ENCODE measurements around the gene VPS37B.
A peak's percentile ranks its signal among the peaks of the same experiment; 100 is the strongest.

Gene VPS37B

DNA sequence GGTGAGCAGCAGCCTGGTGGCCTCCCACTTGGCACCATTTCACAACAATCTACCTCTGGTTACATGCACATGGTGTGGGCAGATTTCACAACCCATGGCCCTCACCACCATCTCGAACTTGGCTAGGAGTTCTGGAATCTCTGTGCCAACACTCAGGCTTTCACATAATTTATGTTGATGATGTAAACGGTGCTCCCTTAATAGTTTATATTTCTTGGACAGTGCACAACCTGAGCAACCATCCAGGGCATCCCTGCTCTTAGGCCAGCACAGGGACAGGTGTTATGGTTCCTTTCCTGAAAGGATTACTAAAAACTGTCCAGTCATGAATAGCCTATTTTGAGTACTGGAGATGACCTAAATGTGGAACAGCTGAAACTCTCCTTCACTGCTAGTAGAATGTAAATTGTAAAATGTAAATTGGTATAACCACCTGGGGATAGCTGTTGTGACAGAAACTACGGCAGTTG lies 41.7 kb upstream of the VPS37B start:
- DNase-seq (ENCODE audit: extremely low spot score), result no peak
- CTCF ChIA-PET, result interaction anchor here (1.2 kb wide), 1 partner anchor 13 kb away, joined by 3 read pairs; no protein-coding TSS in a partner anchor

GRCh38 chr12:122935318-122935717 lies 39.4 kb upstream of the VPS37B start:
- POLR2A ChIA-PET, result no interaction called here
- CTCF ChIA-PET, result interaction anchor here (1.0 to 1.8 kb wide), 5 partner anchors 8 to 76 kb away, joined by 3 to 5 read pairs (median 4); no protein-coding TSS in a partner anchor
- no peak for DNase-seq (ENCODE audit: extremely low spot score)
- TF ChIP-seq, protein P1, sequence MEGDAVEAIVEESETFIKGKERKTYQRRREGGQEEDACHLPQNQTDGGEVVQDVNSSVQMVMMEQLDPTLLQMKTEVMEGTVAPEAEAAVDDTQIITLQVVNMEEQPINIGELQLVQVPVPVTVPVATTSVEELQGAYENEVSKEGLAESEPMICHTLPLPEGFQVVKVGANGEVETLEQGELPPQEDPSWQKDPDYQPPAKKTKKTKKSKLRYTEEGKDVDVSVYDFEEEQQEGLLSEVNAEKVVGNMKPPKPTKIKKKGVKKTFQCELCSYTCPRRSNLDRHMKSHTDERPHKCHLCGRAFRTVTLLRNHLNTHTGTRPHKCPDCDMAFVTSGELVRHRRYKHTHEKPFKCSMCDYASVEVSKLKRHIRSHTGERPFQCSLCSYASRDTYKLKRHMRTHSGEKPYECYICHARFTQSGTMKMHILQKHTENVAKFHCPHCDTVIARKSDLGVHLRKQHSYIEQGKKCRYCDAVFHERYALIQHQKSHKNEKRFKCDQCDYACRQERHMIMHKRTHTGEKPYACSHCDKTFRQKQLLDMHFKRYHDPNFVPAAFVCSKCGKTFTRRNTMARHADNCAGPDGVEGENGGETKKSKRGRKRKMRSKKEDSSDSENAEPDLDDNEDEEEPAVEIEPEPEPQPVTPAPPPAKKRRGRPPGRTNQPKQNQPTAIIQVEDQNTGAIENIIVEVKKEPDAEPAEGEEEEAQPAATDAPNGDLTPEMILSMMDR (IDR thresholded peaks at IDR 0.05; ENCODE audit: control extremely low read depth, extremely low read depth, low read depth, missing control alignments), result no peak

More for the DNA sequence above, 41.7 kb upstream of the VPS37B start:
- POLR2A ChIA-PET, result no interaction called here
- TF ChIP-seq, protein P1 (IDR thresholded peaks at IDR 0.05; ENCODE audit: control extremely low read depth, extremely low read depth, low read depth, missing control alignments), result no peak

DNA sequence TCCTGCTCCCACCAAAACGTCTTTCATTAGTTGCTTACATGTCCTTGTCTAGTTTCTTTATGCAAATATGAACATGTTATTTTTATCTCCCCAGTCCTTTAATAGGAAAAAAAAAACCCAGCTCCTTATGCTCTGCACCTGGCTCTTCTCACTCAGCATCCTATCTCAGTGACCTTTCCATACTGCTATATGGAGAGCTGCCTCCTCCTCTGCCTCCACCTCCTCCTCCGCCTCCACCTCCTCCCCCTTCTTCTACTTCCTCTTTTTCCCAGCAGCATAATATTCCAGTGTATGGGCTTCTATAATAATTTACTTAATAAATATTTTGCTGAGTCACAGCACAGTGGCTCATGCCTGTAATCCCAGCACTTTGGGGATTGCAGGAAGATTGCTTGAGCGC lies 38.8 kb upstream of the VPS37B start:
- DNase-seq (ENCODE audit: extremely low spot score), result peak; percentile 51
- TF ChIP-seq, protein P1 (IDR thresholded peaks at IDR 0.05; ENCODE audit: control extremely low read depth, extremely low read depth, low read depth, missing control alignments), result no peak
- ChIA-PET CTCF (interaction anchor here (1.3 to 1.8 kb wide), 5 partner anchors 8 to 75 kb away, joined by 4 to 5 read pairs (median 4); no protein-coding TSS in a partner anchor), POLR2A (interaction anchor here (0.7 kb wide), 1 partner anchor 42 kb away, joined by 3 read pairs; no protein-coding TSS in a partner anchor)

DNA sequence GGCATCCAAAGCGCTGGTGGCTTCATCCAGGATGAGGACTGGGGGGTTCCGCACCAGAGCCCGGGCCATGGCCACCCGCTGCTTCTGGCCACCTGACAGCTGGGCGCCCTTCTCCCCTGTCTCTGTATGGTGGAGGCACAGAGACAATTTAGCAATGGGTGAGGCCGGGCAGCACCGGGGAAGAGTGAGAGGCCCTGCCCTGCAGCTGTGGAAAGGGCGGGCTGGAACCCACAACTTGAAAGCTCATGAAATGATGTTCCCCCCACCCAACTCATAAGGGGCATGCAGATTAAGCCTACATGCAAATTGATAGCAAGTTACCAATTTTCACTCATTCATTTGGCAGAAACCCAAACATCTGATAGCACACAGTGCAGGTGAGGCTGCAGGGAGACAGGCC lies 36.3 kb upstream of the VPS37B start:
- DNase-seq (ENCODE audit: extremely low spot score), result no peak
- ChIA-PET CTCF (interaction anchor here (0.7 to 1.9 kb wide), 5 partner anchors 18 to 138 kb away, joined by 3 to 4 read pairs (median 3); no protein-coding TSS in a partner anchor), POLR2A (no interaction called here)
- TF ChIP-seq, protein P1 (IDR thresholded peaks at IDR 0.05; ENCODE audit: control extremely low read depth, extremely low read depth, low read depth, missing control alignments), result no peak

GRCh38 chr12:122929812-122930211 lies 33.9 kb upstream of the VPS37B start:
- ChIA-PET CTCF (interaction anchor here (0.8 to 1.3 kb wide), 2 partner anchors 10 to 59 kb away, joined by 3 read pairs; no protein-coding TSS in a partner anchor), POLR2A (no interaction called here)
- no peak for DNase-seq (ENCODE audit: extremely low spot score)
- TF ChIP-seq, protein P1 (IDR thresholded peaks at IDR 0.05; ENCODE audit: control extremely low read depth, extremely low read depth, low read depth, missing control alignments), result no peak

GRCh38 chr12:122929148-122929538 lies 33.2 kb upstream of the VPS37B start:
- ChIA-PET CTCF (interaction anchor here (0.8 to 1.4 kb wide), 2 partner anchors 10 to 58 kb away, joined by 3 read pairs; no protein-coding TSS in a partner anchor), POLR2A (no interaction called here)
- DNase-seq (ENCODE audit: extremely low spot score), result no peak
- TF ChIP-seq, protein P1 (IDR thresholded peaks at IDR 0.05; ENCODE audit: control extremely low read depth, extremely low read depth, low read depth, missing control alignments), result no peak

Data from GM10248 (cell line).